HG02973 (cell line): ENCODE data around the gene AHRR.

Source experiments
- ATAC-seq: cut with Tn5 transposase; IDR thresholded peaks from one replicate; pipeline ENCODE4 v1.9.1; 2021; ENCODE audit warnings: moderate library complexity; ENCODE audit not compliant: unreplicated experiment

The AHRR gene

DNA sequence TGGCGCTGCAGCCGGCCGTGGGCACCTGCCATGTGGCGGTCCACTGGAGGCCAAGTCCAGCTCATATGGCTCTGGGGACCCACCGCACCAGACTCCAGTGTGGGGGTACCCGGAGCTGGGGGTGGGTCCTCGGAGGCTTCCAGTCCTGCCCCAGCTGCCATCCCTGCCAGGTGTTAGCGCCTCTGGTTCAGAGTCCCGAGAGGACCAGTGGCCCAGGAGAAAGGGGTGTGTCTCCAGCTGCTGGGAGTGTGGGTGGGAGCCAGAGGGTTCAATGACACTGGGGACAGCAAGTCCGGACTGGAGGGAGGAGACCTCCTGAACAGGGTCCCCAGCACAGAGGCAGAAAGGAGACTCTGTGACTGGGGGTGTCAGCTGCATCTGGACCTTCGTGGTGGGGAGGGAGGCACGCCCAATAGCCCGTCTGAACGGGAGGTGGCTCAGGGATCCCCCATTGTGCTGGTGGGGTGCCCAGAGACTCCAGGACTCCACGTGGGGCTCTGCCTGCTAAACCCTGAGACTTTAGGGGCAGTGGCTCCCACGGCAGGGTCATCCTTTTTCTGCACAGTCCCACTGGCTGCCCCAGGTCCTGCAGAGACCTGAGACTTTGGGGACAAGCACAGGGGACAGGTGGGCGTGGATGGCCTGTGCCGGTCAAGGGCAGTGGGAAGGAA lies 2.4 kb upstream of the AHRR start:
- no peak for ATAC-seq

DNA sequence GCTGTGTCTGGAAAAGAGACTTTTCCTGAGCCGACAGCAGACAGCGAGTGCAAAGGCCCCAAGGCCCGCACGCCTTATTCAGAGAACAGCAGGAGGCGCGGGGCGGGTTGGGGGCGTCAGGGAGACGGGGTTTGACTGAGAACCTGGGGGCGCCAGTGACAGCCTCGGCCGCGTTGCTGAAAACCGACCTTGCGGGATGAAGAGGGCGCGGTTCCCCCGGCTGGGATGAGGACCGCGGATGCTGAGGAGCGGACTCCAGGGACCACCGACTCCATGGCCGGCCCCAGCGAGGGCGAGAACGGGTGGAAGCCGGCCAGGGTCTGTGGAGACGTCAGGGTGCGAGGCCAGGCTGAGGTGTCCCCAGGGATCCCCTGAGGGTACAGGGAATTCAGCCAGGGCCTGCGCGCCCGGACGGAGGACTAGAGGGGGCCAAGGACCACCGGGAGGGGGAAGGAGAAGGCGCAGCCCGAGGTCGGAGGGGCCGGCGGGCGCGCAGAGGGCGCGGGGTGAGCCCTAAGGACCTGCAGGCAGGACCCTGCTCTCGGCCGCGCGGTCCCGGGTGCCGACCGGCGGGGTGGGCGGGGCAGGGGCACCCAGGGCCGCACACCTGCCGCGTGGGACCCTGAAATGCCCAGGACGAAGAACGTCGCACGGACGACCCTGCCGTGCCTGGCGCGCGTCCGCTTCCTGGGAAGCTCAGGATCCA lies 837 bp upstream of the AHRR start:
- ATAC-seq = no peak

DNA sequence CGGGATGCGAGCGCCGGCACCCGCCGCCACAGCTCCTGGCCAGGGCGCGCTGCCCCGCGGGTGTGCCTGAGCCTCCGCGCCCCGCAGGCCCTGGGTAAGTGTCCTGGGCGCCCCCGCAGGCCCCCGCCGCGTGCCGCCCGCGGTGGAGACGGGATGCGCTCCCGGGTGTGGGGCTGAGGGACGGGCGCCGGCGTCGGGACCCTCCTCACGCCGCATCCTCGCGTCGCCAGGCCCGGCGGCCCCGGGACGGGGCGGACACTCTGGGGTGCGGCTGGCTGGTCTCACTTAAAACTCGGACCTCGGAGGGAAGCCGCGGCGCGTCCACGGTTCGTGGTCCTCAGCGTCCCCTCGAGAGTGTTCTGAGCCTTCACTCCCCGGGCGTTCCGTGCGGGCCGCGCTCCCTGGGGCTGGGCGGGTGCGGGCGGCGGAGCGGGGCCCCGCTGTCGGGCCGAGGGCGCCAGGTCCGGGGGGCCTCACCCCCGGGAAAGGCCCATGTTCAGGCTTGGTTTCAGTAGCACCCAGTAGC lies 275 bp downstream of the AHRR start:
- no peak for ATAC-seq

DNA sequence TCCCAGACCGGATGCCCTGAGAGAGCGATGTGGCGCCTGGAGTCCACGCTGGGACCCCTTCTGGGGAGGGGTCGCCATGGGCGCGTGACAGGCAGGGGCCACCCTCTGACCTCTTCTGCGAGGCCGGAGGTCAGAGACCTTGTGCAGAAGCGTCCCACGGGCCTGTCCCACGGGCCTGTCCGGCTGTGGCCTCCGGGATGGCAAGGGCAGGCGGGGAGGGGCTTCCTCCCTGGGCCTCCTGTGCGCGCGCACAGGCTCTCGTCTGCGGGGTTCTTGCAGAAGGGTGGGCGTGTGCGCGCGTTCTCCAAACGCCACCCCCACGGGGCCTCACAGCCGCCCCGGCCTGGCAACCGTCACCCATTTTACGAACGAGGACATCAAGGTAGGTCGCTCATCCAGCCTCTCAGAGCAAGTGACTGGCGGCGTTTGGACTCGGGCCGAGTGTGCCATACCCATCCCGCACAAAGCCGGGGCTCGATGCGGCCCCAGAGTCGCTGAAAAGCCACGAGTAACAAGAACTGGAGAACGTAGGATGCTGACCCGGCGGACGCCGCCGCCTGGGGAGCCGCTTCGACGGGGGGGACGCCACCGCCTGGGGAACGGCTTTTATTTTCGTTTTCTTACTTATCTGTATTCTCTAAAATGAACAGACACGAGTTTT lies 897 bp downstream of the AHRR start:
- ATAC-seq = no peak

DNA sequence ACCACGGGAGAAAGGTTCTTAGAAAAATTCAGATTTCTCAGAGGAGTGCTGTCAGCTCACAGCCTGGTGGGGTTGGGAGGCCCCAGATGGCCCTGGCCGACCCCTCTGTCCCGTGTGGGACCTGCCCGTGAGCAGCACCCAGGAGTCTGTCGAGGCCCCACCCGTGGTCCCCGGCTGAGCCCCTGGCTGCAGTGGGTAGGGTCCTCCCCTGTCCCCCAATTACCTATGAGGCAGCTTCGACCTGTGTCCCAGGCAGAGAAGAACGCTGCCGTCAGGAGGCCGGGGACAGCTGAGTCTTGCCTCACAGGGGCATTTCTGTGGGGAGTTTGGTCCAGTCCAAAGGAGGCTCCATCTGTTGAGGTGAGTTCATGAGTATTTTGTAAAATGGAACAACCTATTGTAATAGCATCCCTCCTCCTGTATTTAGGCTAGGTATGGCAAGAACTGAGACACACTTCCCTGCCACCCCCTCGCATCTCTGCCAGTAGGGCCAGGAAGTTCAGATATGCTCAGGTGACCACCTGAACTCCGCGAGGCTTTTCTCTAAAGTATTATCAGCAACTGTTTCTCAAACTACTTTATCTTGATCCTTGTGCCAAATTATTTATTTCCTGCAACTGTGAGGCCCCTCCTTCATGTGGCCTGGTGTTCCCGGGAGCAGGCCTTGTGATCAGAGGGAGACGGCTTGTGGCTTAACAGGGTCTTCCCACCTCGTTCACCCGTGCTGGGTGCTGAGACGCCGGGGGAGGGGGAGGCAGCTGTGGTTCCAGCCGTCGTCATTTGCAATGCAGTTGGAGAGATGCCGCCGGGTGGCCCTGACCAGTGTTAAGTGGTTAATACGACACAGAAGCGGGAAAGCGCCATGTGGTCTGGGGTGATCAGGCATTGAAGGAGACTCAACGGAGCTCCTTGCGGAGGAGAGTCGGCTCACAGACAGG lies 1.7 kb downstream of the AHRR start:
- no peak for ATAC-seq

DNA sequence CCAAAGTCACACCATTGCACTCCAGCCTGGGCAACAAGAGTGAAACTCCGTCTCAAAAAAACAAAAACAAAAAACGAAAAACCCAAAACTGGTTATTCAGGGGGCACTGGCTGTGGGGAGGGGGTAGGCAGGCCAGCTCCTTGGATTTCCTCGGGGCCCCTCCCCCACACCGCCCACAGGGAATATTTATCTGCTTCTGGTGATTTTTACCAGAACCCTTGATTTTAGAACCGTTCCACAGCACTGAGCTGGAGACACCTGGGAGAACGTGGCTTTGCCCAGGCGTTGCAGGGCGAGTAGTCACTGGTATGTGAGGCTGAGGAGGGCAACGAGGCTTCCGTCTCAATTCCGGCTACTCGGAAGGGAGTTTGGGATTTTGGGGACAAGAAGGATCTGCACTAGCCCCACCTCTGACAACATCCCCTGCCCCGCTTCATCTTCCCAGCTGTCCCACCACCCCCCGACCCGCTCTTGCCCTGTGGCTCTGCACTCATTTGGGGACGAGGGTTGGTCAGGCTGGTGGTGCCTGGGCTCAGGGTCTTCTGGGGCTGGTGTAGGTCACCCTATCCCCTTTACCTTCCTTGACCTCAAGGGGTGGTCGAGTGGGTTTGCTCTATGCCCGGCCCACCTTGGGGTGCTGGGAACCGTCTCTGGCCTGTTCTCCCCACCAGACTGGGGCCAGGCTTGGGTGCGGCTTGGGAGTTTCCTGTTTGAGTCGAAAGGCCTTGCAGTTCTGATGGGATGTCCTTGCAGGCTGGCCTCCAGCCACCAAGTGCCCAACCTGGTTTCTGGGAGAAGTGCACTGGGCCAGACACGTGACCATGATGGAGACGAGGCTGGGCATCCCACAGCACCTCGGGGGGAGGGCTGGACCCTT lies 3.5 kb downstream of the AHRR start:
- no peak for ATAC-seq

DNA sequence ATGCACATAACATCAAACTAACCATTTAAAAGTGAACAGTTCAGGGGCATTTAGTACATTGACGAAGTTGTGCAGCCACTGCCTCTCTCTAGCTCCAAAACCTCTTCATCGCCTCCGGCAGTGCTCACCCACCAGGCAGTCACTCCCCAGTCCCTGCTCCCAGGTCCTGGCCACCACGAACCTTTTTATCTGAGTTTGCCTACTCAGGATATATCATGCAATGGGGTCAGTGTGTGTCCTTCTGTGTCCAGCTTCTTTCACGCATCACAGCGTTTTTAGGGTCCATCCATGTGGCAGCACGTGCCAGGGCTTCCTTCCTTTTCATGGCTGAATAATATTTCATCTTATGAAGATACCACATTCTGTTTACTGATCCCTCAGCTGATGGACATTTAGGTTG lies 4.6 kb downstream of the AHRR start:
- no peak for ATAC-seq

DNA sequence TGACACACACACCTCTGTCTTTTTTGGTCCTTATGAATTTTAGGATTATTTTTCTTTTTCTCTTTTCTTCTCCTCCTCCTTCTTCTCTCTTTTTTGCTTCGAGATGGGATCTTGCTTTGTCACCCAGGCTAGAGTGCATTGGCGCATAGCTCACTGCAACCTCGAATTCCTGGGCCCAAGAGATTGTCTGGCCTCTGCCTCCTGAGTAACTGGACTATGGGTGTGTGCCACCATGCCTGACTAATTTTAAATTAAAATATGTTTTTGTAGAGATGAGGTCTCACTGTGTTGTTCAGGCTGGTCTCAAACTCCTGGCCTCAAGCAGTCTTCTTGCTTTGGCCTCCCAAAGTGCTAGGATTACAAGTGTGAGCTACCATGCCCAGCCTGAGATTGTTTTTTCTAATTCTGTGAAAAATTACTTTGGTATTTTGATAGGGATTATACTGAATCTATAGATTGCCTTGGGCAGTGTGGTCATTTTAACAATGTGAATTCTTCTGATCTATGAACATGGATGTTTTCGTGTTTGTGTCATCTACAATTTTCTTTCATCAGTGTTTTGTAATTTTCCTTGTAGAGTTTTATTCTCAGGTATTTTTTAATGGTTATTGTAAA lies 7.7 kb downstream of the AHRR start:
- ATAC-seq = no peak

DNA sequence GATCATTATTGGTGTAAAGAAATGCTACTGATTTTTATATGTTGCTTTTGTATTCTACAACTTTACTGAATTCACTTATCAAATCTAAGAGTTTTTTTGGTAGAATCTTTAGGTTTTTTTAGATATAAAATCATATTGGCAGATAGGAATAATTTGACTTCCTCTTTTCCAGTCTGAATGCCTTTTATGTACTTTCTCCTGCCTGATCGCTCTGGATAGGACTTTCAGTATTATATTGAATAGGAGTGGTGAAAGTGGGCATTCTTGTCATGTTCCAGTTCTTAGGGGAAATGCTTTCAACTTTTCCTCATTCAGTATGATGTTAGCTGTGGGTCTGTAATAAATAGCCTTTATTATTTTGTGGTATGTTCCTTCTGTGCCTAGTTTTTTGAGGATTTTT lies 8.3 kb downstream of the AHRR start:
- ATAC-seq = no peak

DNA sequence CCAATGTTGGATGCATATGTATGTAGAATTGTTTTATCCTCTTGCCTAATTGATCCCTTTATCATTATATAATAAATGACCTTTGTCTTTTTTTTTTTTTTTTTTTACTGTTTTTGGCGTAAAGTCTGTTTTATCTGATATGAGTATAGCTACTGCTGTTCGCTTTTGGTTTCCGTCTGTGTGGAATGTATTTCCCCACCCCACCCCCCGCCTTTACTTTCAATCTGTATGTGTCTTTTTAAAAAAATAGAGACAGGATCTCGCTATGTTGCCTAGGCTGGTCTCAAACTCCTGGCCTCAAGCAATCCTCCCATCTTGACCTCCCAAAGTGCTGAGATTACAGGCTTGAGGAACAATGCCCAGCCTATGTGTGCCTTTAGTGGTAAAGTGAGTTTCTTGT lies 11.3 kb downstream of the AHRR start:
- no peak for ATAC-seq

DNA sequence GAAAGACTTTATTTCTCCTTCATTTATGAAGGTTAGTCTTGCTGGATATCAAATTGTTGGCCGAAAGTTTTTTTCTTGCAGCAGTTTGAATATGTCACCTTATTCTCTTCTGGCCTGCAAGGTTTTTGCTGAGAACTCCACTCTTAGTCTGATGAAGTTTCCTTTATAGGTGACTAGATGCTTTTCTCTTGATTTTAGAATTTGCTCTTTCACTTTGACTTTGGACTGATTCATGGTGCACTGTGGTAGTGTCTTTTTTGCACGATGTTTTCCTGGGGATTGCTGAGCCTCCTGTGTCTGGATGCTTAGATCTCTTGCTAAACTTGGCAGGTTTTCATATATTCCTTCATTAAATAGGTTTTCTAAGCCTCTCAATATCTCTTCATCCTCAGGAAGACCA lies 12.4 kb downstream of the AHRR start:
- no peak for ATAC-seq

DNA sequence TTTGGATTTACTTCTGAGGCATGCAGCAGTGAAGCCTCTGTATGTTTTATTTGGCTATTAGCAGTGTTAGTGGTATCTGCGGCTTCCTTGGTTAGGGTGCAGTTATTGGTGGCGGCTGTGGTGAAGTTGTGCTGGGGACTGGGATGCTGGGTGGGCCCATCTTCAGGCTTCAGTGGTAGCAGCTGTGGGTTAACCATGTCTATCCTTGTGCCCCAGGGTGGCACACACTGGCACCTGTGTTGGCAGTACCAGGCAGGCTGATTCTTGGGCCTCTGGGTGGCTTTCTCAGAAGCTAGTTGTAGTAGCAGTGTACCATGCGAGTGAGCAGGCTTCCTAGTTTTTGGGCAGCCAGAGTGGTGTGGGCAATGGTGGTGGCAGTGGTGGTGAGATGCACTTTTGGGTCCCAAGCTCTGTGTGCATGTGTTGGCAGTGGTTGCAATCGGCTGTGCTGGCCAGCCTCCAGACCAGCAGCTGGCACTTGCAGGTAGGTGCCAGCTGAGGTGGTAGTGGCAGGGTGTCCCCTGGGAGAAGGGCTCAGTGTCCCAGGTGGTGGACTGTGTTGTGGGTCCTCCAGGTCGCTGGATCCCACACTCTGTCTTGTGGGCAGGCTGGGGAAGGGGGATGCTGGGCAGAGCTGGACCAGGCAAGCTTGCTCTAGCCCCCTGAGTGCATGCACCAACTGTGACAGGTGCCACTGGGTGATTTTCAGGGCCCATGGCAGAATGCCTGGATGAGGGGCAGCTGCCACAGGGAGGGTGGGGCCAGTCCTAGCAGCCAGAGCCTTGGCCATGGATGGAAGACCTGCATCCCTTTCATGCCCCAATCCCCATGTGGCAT lies 13.6 kb downstream of the AHRR start:
- ATAC-seq = no peak

DNA sequence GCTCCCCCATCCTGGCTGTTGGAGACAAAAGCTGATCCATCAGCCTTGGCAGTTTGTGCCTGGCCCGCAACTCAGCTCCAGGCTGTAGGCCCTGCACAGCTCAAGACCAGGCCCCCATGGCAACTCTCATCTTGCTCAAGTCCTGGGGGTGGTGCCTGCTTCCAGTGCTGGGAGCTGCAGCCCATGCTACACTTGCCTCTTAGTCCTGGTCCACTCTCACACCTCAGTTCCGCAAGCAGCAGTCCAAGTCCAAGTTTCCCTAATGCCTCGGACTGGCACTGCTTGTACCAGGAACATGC lies 14.2 kb downstream of the AHRR start:
- no peak for ATAC-seq

DNA sequence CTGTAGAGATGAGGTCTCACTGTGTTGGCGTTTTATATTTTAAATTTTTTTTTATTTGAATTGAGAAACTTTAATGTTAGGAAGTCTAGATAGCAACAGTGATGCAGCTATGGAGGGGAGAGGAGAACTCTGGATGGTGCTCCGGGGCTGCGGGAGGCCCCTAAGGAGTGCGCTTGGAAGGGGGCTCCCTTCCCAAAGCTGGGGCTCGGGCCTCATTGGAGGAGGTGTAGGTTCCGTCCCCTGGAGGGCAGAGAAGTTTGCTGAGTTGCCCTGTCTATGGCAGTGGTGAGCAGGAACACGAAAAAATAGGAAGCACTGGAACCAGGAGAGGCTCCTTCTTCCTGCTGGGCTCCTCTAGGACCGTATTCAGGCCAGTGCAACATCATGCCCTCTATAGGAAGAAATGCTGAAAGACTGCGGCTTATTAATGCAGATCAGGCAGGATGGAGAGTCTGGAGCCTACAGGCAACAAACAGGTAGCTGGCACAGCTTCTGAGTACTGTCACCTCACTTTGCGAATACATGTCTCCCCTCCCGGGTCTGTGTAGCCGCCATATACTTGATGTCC lies 16.1 kb downstream of the AHRR start:
- ATAC-seq = no peak

DNA sequence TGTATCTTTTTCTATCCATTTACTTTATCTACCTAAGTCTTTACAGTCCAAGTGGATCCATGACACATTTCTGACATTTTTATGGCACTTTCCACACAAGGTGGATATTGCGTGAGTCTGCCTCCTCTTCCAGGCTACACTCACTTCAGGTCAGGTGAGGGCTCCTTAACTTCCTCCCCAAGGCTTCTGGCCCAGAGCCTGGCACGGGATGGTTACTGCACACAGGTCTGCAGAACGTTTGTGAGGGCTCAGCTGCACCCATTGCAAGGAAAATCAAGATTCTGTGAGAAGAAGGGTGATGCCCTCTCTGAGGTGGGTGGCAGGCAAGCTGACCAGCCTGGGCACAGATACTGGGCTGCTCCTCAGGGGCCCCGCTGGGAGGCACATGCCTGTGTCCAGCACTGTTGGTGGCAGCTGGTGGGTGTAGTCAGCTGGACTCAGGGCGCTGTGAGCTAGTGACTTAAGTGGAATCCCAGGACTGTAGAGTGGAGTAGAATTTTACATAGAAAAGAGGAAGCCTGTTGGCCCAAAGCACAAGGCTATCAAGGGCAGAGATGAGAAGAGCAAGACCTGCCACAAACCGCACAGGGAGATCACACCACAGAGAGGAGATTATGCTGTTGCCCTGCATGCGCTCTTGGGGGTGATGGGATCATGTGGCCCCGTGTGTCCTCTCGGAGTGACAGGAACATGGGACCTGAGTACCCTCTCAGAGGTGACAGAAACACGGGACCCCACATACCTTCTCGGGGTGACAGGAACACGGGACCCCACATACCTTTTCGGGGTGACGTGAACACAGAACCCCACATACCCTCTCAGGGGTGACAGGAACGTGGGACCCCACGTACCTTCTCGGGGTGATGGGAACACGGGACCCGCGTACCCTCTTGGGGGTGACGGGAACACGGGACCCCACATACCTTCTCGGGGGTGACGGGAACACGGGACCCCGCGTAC lies 21.3 kb downstream of the AHRR start:
- ATAC-seq = no peak

DNA sequence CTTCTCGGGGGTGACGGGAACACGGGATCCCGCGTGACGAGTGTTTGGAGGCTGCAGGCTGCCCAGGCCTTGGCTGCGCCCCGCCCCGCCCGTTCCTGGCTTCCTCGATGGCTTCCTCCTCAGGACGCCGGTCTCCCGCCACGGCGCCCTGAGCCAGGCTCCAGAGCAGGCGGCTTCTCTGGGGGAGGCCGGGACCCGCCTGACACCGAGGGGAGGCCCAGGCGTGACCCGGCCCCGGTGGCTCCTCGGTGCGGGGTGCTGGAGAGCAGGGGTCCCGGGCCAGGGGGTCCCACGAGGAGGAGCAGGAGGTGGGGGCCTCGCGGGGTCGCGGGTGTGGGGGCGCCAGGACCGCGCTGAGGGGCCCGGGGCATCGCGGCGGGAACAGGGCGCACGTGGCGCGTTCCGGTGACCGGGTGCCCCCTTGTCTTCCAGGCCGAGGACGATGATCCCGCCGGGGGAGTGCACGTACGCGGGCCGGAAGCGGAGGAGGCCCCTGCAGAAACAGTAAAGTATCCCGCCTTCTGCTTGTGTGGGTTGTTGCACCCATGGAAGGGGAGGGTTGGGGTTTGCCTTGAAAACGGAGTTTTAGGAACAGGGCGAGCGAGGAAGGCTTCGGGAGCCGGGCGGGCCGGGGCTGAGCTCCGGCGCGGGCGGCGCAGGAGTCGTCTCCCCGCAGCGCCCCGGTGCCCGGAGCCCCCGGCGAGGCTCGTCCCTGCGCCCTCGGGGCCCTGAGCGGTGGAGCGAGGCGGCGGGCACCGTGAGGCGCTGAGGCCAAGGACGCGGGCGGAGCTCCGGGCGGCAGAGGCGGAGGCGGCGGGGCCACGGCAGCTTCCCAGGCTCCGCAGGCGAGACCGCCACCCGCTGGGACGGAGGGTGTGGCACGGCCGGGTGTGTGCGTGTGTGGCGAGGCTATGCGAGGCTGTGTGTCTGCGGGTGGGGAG lies 22.2 kb downstream of the AHRR start:
- peak; percentile 74 for ATAC-seq
